ENCODE data around the gene TECPR1.

DNA sequence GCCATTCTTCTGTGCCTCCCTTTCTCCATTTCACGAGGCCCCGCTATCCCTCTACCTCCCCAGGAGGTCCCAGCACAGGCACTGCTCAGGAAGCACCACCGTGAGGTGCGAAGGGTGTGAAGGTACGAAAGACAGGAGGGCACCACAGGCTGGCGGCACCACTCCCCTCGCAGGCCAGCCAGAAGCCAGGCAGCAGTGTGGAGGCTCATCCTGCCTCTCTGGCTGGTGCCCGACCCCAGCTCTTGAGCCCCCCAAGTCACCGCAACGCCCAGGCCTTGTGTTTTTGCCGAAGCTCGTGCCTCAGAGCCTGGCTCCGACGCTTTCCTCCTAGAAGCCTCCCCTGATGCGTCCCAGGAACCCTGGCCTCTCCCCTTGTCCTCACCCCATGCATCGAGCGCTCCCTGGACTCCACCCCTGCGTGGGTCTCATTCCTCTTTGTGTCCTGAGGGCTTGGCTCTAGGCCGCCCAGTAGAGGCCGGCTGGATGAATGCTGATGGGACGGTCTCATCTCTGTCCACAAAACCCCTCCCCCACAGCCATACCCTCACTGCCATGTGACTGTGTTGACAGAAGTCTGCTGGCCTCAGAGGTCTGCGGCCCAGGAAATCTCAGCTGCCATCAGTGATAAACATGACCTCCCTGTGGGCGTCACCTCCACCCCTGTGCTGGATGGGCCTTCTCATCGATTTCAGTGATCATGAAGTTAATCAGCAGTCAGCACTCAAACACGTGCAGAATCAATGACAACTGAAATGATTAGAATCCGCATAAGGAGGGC, 48.8 kb upstream of the TECPR1 start:
- no peak for TF ChIP-seq RFX5 (IDR thresholded peaks at IDR 0.05; ENCODE audit: borderline replicate concordance, low read depth, low read length)
- TF ChIP-seq, protein P1, sequence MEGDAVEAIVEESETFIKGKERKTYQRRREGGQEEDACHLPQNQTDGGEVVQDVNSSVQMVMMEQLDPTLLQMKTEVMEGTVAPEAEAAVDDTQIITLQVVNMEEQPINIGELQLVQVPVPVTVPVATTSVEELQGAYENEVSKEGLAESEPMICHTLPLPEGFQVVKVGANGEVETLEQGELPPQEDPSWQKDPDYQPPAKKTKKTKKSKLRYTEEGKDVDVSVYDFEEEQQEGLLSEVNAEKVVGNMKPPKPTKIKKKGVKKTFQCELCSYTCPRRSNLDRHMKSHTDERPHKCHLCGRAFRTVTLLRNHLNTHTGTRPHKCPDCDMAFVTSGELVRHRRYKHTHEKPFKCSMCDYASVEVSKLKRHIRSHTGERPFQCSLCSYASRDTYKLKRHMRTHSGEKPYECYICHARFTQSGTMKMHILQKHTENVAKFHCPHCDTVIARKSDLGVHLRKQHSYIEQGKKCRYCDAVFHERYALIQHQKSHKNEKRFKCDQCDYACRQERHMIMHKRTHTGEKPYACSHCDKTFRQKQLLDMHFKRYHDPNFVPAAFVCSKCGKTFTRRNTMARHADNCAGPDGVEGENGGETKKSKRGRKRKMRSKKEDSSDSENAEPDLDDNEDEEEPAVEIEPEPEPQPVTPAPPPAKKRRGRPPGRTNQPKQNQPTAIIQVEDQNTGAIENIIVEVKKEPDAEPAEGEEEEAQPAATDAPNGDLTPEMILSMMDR (IDR thresholded peaks at IDR 0.05; ENCODE audit: control extremely low read depth in 1 of 3, insufficient read depth in 1 of 3, low read depth in 1 of 3, low read length in 3 of 3), result no peak
- no peak for TF ChIP-seq SP1 (IDR thresholded peaks at IDR 0.05; ENCODE audit: low read depth, low read length)
- TF ChIP-seq POLR2AphosphoS5 (IDR thresholded peaks at IDR 0.05; ENCODE audit: low read depth, low read length), result no peak
- TF ChIP-seq POLR2A (IDR thresholded peaks at IDR 0.05; ENCODE audit: control extremely low read depth in 1 of 2, low read depth in 2 of 2, low read length in 2 of 2), result peak in 1 of 2 experiments; percentile 48; a peak in 2 of 3 replicates
- no peak for TF ChIP-seq RAD21 (IDR thresholded peaks at IDR 0.05 in 1 of 2, conservative IDR thresholded peaks at IDR 0.05 in 1 of 2; ENCODE audit: low read depth in 2 of 2, low read length in 2 of 2)
- TF ChIP-seq BRCA1 (IDR thresholded peaks at IDR 0.05; ENCODE audit: low read depth, low read length), result no peak
- TF ChIP-seq JUND (IDR thresholded peaks at IDR 0.05; ENCODE audit: low read length), result no peak
- no peak for TF ChIP-seq TBP (IDR thresholded peaks at IDR 0.05; ENCODE audit: low read depth, low read length)
- TF ChIP-seq CEBPB (IDR thresholded peaks at IDR 0.05; ENCODE audit: low read depth, low read length), result no peak
- no peak for TF ChIP-seq EGR1 (IDR thresholded peaks at IDR 0.05; ENCODE audit: borderline replicate concordance, low read depth, low read length)
- TF ChIP-seq KDM5A (IDR thresholded peaks at IDR 0.05; ENCODE audit: low read length), result no peak
- TF ChIP-seq, protein P2, sequence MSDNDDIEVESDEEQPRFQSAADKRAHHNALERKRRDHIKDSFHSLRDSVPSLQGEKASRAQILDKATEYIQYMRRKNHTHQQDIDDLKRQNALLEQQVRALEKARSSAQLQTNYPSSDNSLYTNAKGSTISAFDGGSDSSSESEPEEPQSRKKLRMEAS (IDR thresholded peaks at IDR 0.05), result 0 out of 2 replicates have a peak, but pooled peaks have one; percentile 20
- TF ChIP-seq GABPA (IDR thresholded peaks at IDR 0.05; ENCODE audit: borderline replicate concordance, insufficient read depth, low read length), result no peak
